Cardiac atrium fibroblast (primary cell): ENCODE data around the gene TMEM131L. TPM values are rescaled to one million over a fixed set of nuclear protein-coding genes. Genes with fewer than 3 reads are reported as not detected.

Source experiments
- total RNA-seq: library from RNA; depleted of rRNA; stranded (reverse); fragments of >200 nt; gene quantifications from 2 replicates; pipeline ENCODE4 v1.2.3, GENCODE V29; 2015

Gene TMEM131L, protein sequence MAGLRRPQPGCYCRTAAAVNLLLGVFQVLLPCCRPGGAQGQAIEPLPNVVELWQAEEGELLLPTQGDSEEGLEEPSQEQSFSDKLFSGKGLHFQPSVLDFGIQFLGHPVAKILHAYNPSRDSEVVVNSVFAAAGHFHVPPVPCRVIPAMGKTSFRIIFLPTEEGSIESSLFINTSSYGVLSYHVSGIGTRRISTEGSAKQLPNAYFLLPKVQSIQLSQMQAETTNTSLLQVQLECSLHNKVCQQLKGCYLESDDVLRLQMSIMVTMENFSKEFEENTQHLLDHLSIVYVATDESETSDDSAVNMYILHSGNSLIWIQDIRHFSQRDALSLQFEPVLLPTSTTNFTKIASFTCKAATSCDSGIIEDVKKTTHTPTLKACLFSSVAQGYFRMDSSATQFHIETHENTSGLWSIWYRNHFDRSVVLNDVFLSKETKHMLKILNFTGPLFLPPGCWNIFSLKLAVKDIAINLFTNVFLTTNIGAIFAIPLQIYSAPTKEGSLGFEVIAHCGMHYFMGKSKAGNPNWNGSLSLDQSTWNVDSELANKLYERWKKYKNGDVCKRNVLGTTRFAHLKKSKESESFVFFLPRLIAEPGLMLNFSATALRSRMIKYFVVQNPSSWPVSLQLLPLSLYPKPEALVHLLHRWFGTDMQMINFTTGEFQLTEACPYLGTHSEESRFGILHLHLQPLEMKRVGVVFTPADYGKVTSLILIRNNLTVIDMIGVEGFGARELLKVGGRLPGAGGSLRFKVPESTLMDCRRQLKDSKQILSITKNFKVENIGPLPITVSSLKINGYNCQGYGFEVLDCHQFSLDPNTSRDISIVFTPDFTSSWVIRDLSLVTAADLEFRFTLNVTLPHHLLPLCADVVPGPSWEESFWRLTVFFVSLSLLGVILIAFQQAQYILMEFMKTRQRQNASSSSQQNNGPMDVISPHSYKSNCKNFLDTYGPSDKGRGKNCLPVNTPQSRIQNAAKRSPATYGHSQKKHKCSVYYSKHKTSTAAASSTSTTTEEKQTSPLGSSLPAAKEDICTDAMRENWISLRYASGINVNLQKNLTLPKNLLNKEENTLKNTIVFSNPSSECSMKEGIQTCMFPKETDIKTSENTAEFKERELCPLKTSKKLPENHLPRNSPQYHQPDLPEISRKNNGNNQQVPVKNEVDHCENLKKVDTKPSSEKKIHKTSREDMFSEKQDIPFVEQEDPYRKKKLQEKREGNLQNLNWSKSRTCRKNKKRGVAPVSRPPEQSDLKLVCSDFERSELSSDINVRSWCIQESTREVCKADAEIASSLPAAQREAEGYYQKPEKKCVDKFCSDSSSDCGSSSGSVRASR (N-terminal part only)
- 5.2 and 14.4 TPM in 2 replicates for total RNA-seq

DNA sequence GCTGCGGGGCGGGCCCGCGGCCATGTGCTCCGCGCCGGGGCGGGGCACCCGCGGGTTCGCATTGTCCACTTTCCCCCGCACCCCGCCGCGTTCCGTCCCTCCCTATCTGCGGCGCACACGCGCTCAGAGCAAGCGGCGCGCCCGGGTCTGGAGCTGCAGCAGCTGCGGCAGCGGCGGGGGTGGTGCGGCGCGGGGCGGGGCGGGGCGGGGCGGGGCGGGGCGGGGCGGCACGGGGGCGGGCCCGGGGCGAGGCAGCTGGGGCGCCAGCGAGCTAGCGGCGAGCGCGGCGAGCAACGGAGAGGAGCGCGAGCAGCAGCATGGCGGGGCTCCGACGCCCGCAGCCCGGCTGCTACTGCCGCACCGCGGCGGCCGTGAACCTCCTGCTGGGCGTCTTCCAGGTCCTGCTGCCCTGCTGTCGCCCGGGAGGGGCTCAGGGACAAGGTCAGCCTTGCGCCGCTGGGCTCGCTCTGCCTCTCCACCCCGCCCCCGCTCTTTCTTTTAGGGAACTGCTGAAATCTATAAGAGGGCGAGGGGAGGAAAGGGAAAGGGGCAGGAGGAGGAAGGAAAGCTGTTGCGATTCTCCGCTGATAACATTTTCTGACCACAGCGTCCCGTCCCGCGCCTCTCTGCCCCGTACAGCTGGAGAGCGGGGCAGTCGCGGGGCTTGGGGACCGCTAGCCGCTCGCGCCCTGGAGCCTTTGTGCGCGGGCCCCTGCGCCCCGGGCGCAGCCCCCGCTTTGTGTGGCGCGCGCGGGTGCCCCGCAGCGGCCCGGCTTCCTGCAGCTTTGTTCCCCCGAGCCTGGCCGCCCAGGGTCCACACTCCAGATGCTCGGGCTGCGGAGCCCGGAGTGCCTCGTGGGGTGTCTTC is at the start of gene TMEM131L:
TSS of gene TMEM131L (plus strand) at position 280 of the 868 bp plus-strand sequence. CDS start at position 318, 38 bp downstream.

DNA sequence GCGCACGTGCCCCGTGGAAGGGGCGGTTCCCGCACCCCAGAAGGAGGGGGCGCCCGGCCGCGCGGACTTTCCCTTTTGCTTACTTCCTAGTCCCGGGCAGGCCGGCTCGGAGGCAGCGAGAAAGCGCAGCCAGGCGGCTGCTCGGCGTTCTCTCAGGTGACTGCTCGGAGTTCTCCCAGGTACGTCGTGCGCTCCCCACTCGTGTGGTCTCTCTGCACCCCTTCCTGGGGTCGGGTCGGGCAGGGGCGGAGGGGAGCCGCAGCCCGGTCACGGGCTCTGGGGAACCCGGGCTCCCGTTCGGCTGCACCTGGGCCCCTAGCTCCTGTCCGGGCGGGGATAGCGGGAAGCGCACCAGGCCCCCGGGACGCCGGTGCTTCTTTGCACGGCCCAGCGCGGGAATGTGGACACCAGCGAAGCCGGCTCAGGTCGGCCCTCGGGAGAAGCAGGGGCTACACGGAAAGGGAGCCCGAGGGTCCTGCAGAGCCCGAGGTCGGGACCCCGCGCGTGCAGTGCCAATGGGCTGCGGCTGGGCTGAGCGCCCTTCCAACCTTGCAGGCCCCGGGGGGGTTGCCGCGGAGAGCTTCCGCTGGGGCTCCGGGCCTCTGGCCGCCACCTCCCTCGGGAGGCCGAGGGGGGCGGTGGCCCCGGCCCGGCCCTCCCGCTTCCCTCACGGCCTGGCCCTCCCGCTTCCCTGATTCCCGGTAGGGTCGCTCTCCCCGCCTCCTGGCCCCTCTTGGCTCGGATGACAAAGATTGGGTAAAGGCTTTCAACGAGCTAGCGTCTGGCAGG is 218.2 kb downstream of the TMEM131L start, which contains the start of gene TLR2:
TSS of gene TLR2 (plus strand) at position 99 of the 789 bp plus-strand sequence. CDS start 18,628 bp downstream, outside the sequence.

Other genes with a start within 250 kb of the TMEM131L start
- 0.65 and 2.3 TPM in 2 replicates for gene MND1, start 121.7 kb upstream of the TMEM131L start, total RNA-seq
- 0.16 TPM in 1 of 2 replicates, not detected in the other for gene TLR2, start 217.9 kb downstream of the TMEM131L start, total RNA-seq